ENCODE results near the gene HSF2BP.
"Not testable (repeated sequence)": the region's sequence is repeated elsewhere in the genome, so short reads cannot be mapped to it uniquely, and the experiment has no call there.

HSF2BP gene

GRCh38 chr21:43687566-43688399 lies 28.5 kb upstream of the HSF2BP start:
- DNase-seq (ENCODE audit: low read depth): no peak

- DNase-seq (ENCODE audit: low read depth): no peak
Measured at GRCh38 chr21:43686811-43687565, 27.7 kb upstream of the HSF2BP start.

- no peak for DNase-seq (ENCODE audit: low read depth)
Measured at GRCh38 chr21:43684424-43684823, 25.1 kb upstream of the HSF2BP start.

GRCh38 chr21:43681650-43682049 lies 22.4 kb upstream of the HSF2BP start:
- no peak for DNase-seq (ENCODE audit: low read depth)

GRCh38 chr21:43680421-43680820 lies 21.1 kb upstream of the HSF2BP start:
- DNase-seq (ENCODE audit: low read depth): not testable (repeated sequence)

- no peak for DNase-seq (ENCODE audit: low read depth)
Measured at GRCh38 chr21:43679951-43680350, 20.7 kb upstream of the HSF2BP start.

- no peak for DNase-seq (ENCODE audit: low read depth)
Measured at GRCh38 chr21:43676391-43676790, 17.1 kb upstream of the HSF2BP start.

- DNase-seq (ENCODE audit: low read depth): no peak
Measured at GRCh38 chr21:43675871-43676270, 16.6 kb upstream of the HSF2BP start.

GRCh38 chr21:43669828-43670605 lies 10.7 kb upstream of the HSF2BP start:
- no peak for DNase-seq (ENCODE audit: low read depth)

GRCh38 chr21:43667191-43667904 lies 8.1 kb upstream of the HSF2BP start:
- no peak for DNase-seq (ENCODE audit: low read depth)

- DNase-seq (ENCODE audit: low read depth): no peak
Measured at GRCh38 chr21:43665879-43666278, 6.6 kb upstream of the HSF2BP start.

GRCh38 chr21:43664358-43664757 lies 5.1 kb upstream of the HSF2BP start:
- no peak for DNase-seq (ENCODE audit: low read depth)

GRCh38 chr21:43663033-43663432 lies 3.7 kb upstream of the HSF2BP start:
- no peak for DNase-seq (ENCODE audit: low read depth)

- DNase-seq (ENCODE audit: low read depth): no peak
Measured at GRCh38 chr21:43662286-43662685, 3.0 kb upstream of the HSF2BP start.

GRCh38 chr21:43658769-43659135 lies 536 bp downstream of the HSF2BP start:
- DNase-seq (ENCODE audit: low read depth): no peak

GRCh38 chr21:43658088-43658741 lies 1.1 kb downstream of the HSF2BP start:
- no peak for DNase-seq (ENCODE audit: low read depth)

GRCh38 chr21:43657355-43658087 lies 1.8 kb downstream of the HSF2BP start:
- DNase-seq (ENCODE audit: low read depth): no peak

- DNase-seq (ENCODE audit: low read depth): no peak
Measured at GRCh38 chr21:43654806-43655489, 4.3 kb downstream of the HSF2BP start.

GRCh38 chr21:43653626-43654025 lies 5.7 kb downstream of the HSF2BP start:
- DNase-seq (ENCODE audit: low read depth): no peak

GRCh38 chr21:43652616-43653015 lies 6.7 kb downstream of the HSF2BP start:
- DNase-seq (ENCODE audit: low read depth): no peak

All from stimulated activated CD4-positive, alpha-beta T cell treated with anti-CD3 and anti-CD28 coated beads, Interleukin-2, amount 100 ng/mL, for 4 hours (primary cell).